NCI-H187 treated with DMSO at 0.1 percent for 48 hours (cell line): ENCODE measurements around the gene CRACDL.
"Not testable (repeated sequence)": the region's sequence is repeated elsewhere in the genome, so short reads cannot be mapped to it uniquely, and the experiment has no call there.

Experiments used
- DNase-seq: peaks from one replicate; lab custom pipeline; 2025; lab: John Stamatoyannopoulos, UW

CRACDL gene

DNA sequence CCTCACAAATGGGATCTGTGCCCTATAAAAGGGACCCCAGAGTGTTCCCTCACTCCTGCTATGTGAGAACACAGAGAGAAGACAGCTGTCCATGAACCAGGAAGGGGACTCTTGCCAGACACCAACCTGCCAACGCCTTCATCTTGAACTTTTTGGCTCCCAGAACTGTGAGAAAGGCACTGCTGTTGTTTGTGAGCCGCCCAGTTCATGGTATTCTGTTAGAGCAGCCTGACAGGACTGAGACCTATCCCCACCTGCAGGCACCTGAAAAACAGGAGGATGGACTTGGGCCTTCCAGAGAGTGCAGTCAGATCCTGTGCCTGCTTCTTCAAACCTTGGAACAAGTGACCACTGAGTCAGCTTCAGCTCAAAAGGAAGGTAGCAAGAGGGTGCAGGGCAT, 51.4 kb downstream of the CRACDL start:
- no peak for DNase-seq

DNA sequence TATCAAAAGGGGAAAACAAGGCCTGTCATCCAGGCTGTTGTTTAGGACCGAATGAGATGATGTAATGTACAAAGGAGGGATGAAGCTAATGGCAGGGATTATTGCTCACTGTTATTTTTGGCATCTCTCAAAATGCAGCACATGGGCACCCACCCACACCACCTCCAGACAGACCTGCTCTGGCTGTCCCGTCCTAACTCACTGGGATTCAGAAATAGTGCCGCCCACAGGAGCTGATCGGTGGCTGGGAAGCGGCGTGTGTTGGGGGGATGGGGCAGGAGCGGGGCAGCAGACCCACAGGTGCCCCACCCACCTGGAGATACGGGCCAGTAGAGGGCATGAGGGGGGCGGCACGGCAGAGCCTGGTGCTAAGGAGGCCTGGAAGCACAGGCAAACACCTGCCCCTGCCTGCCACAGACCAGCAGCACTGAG, 52.2 kb downstream of the CRACDL start:
- DNase-seq, result no peak

DNA sequence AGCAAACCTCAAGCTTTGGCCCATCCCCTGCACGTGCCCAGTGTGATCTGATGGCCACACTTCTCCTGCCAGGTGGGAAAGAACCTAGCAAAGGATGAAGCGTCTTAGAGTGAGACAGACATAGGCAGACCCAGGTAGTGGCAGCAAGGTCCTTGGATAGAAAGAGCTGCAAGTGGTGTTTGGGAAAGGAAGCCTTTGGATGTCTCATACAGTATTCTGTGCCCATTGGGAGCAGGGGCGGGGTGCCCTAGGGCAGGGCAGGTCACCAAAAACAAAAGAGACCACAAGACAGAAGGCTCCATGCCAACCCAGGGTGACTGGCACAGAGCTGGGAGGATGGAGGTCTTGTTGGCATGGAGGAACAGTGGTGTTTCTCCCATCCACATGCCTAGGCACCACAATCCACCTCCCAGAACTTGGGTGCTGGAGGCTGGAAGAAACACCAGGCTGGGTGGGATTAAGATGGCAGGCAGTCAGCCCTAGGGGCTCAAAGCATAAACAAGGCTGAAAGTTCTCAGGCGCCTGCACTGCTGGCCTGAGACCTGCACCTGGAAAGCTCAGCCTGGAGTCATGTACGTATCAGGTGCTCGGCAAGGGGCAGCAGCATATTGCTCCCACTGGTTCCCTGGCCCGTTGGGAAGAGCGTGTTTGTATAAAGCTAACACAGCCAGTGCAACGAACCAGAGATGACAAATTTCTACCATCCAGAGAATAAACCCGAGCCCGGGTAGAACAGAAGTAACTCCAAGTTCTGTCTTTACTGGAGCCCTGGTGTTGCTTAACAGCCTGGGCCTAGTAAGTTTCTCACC, 52.9 kb downstream of the CRACDL start:
- no peak for DNase-seq

DNA sequence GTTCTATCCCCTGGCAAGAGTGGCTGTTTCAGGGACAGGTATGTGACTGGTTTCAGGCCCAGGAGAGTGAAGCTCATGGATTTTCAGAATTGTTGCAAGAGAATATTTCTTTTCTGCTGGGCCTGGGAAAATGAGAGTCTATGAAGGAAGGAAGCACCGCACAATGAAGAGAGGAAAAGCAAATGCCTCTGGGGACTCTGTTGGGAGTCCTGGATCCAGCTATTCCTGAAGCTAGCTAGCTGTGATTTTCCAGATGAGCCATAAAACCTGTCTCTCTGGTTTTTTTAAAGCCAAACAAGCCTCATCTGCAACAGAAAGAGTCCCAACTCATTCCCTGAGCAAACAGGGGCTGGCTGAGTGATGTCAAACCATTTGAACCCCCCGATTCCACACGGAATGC, 53.7 kb downstream of the CRACDL start:
- no peak for DNase-seq

DNA sequence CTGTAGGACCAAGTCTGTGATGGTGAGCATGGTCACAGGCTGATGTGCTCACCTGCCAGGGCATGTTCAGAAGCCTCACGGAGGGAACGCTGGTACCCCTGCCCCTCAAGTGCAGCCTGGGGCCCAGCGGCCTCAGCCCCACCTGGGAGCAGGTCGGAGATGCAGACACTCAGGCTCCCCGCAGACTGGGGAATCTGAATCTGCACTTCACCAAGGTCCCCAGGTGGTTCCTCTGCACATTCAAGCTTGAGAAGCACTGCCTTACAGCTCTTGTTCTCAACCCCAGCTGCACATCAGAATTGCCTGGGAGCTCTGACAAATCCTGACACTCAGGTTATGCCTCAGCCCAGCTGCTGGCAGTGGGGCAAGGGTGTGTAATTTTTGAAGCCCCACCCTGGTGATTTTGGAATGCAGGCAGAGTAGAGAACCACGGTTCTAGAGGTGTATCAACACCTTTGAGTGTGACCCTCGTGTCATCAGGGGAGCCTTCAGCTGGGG, 54.8 kb downstream of the CRACDL start:
- DNase-seq, result no peak

DNA sequence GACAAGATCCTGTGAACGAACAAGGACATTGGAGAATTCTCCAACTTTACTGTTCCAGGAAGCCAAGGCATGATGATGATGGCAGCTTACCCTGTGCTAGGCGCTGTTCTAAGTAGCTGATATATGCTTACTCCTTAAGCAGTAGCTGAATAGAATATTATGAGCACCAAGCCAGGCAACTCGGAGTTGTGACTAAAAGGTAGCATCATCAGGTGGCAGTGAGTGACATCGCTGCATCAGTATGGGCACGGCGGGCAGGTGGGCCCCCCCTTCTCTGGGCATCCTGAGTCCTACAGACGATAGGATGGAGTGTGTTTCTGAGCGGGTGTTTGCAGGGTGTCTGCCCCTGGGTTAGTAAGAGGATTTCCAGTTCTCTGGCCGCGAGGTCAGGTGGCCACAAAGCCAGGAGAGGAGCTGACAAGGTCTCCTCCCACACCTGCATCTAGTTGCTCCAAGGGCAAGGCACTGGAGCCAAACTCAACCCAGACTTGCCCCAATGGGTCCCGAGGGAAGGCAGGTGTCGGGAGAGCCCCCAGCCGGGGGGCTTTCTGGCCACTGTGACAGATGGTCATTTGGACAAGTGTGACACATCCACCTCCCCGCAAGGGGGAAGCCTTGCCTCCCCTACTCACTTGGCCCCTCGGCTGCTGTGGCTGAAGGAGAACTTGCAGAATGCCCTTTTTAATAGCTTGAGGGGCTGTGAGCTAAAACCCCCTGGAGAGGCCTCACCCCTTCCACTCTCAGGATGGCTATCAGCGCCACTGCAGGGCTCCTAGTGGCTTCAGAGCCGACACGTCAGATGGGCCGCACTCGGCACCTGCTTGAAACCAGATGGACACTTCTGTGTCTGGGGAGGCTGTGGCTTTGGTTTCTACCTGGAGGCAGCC, 55.5 kb downstream of the CRACDL start:
- no peak for DNase-seq

DNA sequence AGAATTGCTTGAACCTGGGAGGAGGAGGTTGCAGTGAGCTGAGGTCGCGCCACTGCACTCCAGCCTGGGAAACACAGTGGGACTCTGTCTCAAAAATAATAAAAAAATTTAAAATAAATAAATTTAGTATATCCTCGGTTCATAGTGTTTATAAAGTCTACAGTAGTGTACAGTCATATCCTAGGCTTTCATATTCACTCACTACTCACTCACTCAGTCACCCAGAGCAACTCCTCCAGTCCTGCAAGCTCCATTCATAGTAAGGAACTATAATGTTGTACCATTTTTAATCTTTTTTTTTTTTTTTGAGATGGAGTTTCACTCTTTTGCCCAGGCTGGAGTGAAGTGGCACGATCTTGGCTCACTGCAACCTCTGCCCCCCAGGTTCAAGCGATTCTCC, 58.4 kb downstream of the CRACDL start:
- not testable (repeated sequence) for DNase-seq

DNA sequence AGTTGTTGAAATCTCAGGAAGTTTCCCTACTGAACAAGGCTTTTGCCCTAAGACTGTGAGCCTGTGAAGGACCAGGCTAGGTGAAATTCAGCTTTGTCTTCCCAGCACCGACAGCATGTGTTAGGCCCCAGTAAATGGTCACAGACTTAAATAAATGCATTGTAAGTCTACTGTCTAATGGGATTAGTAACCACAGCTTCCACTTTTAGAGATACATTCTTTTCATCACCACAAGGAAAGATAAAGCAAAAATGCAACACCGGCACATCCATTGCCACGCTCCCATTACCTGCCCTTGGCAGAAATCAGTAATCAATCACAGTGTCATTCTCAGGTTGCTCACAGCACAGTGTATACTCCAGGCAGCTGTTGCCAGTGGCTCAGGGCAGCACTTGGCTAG, 59.3 kb downstream of the CRACDL start:
- no peak for DNase-seq

DNA sequence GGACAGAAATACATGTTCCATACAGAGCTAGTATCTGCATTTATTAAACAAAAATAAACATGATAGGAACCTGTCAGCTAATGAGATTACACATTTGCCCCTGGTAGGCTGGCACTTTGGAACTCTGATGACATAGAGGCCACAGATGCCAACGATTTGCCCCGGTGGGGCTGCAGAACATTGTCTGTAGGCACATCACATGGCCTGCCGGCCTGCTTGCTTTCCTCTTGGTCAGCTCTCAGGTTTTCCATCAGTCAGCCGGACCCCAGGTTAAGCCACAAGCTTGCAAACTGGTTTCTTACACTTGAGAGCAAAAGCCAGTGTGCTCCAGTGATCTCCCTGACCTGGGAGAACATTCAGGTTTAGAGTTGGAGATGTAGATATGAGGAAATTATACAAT, 60.3 kb downstream of the CRACDL start:
- no peak for DNase-seq

DNA sequence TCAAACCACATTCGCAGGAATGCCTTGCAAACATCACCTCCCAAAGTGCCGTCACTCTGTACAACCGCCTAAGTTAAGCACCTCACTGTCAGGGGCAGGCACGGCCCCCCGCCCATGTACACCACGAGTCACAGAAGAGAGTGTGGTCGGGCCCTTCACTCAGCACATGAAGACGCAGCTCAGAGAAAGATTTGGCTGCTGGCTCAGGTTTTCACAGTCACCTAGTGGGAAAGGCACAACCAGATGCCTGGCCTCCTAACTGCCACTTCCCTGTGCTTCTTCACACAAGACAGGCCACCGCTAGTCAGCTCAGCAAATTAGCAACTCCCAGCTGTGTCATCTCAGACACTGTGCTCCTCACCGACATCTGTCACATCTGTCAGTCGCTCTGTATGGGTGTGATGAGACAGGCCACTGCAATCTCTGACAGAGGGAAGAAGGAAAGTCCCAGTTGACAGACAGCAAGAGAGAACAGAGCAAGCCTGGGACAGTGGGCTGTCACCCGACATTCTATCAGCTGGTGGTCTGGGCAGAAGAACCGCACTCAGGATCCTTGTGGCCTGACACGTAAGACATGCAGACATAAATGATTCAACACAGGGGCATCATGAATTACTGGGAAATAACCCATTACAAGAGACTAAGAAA, 60.8 kb downstream of the CRACDL start:
- DNase-seq, result no peak

DNA sequence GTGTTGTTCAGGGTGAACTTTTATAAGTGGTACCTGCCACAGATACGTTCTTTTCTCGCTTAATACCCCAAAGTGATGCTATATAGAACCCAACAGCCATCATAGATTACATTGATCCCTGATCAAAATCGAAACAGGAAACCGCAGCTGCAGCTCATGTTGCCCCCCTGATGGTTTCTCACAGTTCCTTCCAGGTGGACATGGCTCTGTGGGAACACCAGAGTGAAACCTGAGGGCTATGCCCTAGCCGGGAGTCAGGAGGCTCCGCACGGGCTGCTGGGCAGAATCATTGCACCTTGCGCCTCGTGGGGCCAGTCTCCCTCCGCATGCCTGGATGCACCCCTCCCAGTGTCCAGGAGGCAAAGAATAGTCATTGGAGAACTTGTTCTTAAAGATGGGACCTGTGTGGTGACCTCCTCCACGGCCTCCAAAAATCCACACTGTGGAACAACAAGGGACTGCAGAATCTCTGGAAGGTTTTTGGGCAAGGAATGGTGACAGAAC, 61.8 kb downstream of the CRACDL start:
- no peak for DNase-seq

DNA sequence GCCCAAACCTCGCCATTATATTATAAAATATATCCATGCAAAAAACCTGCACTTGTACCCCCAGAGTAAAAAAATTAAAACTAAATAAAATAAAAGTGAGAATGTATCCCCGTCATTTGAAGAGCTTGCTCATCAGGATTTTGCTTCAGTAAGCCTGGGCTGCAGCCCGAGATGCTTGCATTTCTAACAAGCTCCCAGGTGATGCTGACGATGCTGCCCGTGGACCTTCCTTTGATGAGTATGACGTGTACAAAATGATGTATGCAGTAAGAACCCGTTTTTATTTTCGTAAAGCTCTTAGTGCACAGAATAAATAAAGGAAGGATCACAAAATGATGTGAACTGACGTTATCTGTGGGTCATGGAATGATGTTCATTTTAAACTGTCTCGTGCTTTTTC, 63.5 kb downstream of the CRACDL start:
- no peak for DNase-seq

DNA sequence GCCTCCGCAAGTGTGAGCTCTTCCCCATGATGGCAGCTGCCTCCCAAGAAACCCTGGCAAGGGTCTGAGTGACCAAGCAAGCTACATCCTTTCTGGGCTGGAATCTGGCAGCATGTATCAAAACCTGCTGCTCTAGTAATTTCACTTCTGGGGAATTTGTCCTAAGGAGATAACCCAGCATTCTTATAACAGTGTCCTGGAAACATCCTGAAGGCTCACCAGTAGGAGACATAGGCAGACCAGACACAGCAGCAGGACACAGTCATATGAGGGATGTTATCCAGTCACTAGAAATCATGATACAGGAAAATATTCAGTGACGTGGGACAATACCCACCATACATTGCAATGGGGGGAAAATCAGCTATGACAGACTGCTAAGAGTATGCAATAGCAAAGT, 64.5 kb downstream of the CRACDL start:
- no peak for DNase-seq

DNA sequence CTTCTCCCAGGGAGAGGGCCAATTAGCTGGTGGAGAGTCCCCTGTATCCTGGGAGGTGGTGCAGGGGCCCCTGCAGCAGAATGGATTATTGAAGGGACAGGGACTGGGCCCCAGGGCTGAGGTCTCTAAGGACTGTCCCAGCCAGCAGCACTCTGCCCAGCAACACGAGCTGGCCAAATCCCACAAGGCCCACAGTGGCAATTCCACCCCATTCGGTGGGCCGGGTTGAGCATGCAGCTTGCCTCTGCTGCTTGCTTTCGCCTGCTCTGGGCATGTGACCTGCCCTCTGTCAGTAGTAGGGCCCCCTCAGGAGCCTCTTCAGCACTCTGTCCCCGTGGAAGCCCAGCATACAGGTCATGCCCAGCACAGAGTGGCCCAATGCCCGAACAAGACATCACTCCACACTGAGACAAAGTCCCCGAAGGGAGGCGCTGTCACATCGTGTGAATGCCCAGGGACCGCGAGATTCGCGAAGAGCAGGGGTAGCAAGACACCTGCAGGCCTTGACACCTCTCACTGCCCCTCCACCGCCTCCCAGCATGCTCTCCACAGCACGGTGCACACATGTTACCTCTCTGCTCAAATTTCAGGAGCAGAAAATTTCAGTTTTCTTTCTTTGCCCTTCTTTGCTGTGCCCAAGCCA, 65.4 kb downstream of the CRACDL start:
- no peak for DNase-seq

DNA sequence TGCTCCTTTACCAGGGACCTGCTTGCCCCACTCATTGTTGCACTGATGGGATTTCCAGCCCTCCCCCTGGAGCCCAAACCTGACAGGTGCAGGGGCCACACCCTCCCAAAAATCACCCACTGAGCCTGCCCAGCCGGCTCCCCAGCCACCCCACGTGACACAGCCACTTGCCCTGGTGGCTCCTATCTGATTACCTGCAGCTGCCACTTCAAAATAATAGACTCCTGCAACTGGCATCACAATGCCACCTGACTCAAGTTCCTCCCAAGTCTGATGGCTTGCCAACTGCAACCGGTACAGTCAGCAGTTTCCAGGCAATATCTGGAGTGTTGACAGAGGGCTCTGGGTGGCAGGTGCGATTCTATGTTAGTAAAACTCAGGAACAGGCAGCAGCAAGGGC, 66.2 kb downstream of the CRACDL start:
- peak; percentile 92 for DNase-seq

DNA sequence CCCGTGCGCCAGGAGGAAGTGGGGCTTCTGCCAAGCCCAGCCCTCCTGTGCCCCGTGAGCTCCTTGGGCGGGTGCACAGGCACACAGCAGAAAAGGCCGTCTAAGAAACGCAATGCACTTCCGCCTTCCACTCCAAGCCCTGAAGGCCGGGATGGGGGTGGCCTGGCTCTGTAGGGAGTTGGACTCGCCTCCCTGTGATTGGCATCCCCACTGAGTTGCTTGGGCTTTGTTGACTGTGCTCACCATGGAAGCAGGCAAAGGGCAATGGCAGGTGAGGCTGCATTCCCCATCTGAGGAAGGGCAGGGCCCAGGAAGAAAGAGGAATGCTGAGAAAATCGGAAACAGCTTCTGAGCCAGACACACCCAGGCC, 66.8 kb downstream of the CRACDL start:
- peak; percentile 82 for DNase-seq

DNA sequence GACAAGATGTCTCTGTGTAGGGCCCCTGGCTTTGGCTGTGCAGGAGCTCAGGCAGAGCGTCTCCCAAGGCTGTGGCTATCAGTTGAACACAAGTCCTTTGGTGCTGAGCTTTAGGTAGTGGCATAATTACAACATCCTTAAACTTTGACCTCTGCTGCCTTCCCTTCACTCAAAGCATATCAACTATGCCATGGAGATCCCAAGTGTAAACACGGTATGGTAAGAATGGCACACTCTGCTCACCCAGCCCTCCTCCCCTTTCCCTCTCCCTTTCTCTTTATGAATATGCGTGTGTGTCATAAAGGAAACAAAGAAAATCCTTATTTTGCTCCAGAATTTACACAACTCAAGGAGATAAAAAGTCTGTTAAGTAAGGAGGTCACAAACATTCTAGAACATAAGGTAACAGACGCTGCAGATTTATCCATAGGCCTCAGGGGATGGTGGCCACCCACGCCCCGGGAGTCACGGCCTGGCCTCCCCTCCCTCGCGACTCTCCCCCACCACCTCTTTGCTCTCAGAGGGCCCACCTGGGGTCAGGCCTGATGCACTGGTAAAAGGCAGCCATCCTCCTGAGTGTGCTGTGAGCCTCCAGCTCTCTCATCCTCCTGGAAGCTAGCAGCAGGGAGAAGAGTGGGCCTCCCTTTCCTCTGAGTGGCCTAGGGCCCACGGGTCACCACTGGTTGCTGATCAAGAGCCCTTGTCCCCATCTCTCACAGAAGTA, 67.3 kb downstream of the CRACDL start:
- no peak for DNase-seq

DNA sequence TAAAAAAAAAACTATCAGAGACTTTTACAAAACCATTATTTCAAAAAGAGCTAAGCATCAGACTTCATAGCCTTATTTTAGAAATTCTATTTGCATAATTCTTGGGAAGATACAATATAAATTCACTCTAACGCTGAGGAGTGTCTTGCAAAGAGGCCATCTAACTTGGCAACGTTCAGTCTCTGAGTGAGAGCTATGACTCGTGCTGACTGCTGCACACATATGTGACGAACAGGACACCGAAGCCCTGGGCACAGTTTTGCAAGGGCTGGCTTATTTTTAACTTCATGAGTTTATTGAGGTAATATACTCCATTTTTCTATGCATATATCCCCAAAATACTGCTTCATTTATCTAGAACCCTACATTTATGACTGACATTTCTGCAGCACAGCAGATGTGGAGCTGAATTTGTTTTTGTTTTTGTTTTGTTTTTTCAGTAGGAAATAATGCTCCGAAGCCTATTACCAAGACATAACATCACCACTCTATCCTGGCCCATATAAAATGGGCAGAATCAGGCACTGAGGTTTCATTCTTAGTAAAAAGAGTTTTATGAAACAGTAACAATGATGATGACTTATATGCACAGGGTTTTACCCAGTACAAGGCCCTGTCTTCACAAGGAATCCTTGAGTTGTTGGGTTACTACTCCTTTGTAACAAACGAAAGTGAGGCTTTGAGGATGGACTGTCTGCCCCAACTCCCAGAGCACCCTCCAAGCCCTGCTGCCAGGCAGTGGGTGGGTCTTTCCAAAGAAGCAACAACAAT, 68.3 kb downstream of the CRACDL start:
- no peak for DNase-seq

DNA sequence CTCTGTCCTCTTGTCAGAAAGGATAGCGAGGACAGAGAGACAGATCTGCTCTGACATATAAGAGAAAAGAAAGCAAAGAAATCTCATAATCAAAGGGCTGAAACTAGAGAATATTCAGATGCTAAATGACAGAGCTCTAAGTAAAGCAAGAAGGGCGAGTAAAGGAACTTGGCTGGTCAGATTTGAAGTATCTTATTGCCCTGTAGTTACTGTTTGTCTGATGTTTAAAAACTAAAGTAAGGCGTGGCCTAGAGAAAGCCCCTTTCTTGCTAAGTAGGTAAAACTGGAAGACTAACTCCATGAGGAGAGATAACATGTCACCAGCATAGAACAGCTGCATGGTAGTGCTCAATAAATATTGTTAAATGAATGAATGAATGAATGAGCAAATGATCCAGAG, 70.0 kb downstream of the CRACDL start:
- no peak for DNase-seq

DNA sequence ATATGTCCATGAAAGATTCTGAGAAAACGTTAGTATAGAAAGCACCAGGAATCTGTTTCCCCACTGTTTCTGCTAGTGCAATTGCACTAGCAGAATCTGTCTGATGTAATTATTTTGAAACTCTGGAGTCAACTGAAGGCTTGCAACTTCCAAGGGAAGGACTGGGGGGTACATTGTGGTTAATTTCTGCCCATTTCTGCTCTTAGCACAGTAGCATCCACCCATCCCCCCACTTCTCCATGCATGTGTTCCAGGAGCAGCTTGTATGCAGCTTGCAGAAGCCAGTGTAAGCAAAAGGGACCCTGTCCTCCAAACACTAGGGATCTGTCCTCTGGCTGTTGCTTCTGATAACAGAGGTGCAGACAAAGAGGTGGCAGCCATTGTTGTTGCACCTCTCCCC, 74.4 kb downstream of the CRACDL start:
- no peak for DNase-seq
